GM18907 (cell line): Measurements from ENCODE around the gene EPHA2.

Experiments
- ATAC-seq: cut with Tn5 transposase; IDR thresholded peaks from one replicate; pipeline ENCODE4 v1.9.1; 2021; ENCODE audit warnings: mild to moderate bottlenecking, moderate library complexity; ENCODE audit not compliant: unreplicated experiment

EPHA2 gene

DNA sequence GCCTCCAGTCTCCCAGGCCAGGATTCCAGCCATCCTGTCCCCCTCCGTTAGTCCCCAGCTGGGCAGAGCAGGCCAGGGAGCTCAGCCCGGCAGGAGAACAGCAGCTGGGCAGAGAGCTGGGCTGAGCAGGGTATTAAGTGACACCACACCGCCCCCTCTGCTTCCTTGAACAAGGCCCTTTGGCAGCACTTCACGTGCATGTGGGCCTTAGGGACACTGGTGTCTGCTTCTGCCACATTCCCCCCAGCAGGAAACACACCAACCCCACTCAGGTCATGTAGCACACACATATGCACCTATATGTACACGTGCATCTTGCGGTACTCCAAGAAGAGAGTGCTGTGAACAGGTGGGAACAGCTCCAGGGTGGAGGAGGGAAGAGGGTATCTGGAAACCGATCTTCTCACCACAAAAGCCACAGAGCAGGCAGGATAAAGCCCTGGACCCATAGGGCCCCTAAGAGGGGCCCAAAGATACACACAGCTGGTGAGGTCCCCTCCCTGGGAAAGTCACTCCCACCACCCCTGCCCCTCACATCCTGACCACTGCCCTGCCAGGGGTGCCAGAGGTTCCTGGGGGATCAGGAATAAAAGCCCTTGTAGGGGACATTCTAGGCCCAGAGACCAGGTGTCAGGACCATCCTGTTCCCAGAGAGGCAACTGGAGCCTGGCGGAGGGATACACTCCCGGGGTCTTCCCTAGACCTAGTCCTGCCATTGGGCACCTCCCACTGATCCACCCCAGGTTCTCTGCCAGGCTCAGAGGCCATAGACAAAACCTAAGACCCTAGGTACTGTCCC lies 4.5 kb downstream of the EPHA2 start:
- no peak for ATAC-seq

DNA sequence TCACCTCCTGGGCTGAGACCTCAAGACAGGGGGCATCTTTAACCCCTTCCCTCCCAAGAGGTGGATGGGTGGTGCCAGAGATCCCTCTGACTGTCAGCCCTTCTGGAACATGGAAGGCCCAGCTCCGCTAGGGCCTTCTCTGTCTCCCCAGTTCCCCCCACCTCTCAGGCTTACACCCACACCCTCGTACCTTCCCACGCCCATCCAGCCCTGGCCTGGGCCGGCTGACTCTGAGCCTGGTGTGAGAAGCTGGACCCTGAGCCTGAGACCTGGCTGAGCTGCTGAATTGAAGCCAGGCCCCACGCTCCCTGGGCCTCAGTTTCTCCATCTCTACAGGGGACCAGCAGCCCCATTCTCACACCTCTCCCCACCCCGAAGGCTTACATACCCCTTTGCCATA lies 5.4 kb downstream of the EPHA2 start:
- ATAC-seq: no peak

DNA sequence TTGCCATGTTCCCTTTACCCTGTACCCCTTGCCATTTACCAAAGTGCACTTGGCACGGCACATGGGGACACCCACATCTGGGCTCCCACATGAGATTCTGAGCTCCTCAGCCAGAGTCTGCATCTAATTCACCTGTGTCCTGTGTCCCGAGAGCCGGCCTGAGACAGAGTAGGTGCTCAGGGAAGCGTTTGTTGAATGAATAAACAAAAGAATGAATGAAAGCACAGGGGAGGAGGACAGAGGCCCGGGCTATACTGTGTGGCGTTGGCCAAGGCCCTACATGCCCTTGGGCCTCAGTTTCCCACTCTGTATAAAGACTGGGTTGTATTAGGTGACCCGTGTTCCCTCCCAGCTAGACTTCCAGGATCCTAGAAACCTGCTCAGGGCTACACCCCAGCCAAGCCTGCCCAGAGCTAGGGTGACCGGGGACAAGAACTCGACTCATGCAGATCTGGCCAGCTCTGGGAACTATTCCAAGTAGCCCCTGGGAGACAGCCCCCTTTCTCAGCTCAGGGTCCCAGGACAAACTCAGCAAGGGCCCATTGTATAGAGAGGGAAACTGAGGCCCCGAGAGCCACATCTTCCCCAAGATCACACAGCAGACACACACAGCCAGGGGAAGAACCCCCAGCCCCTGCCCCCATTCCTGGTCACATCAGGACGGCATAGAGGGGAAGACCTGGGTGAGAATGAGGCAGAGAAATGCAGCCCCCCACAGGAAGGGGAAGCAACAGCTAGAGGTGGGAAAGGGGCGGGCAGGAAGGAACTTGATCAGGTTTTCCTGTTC lies 6.0 kb downstream of the EPHA2 start:
- ATAC-seq: no peak

GRCh38 chr1:16149146-16149545 lies 6.7 kb downstream of the EPHA2 start:
- ATAC-seq: no peak

DNA sequence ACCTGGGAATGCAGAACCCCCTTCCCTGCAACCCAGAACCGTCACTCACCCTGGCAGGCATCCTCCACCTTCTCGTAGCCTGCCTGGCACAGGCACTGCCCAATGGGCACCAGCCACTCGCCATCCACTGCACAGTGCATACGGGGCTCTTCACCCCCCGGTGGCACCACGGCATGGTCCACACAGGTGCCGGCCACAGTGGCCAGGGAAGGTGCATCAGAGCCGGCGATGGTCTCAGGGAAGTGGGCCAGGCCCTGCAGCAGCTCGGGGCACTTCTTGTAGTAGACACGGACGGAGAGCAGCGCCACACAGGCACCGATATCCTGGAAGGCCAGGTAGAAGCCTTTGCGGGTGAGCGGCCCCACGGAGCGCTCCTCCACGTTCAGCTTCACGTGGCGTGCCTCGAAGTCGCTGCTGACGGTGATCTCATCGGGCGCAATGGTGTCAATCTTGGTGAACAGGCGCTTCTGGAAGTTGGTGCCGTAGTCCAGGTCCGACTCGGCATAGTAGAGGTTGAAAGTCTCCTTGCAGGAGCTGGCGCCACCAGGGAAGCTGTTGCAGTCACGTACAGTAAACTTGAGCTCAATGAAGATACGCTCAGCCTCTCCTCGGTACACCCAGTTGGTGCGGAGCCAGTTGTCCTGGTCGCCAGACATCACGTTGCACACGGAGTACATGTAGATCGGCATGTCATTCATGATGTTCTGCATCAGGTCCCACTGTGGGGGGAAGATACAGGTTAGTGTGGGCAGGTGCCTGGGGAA lies 7.4 kb downstream of the EPHA2 start:
- ATAC-seq: no peak

GRCh38 chr1:16147156-16147926 lies 8.5 kb downstream of the EPHA2 start:
- no peak for ATAC-seq

DNA sequence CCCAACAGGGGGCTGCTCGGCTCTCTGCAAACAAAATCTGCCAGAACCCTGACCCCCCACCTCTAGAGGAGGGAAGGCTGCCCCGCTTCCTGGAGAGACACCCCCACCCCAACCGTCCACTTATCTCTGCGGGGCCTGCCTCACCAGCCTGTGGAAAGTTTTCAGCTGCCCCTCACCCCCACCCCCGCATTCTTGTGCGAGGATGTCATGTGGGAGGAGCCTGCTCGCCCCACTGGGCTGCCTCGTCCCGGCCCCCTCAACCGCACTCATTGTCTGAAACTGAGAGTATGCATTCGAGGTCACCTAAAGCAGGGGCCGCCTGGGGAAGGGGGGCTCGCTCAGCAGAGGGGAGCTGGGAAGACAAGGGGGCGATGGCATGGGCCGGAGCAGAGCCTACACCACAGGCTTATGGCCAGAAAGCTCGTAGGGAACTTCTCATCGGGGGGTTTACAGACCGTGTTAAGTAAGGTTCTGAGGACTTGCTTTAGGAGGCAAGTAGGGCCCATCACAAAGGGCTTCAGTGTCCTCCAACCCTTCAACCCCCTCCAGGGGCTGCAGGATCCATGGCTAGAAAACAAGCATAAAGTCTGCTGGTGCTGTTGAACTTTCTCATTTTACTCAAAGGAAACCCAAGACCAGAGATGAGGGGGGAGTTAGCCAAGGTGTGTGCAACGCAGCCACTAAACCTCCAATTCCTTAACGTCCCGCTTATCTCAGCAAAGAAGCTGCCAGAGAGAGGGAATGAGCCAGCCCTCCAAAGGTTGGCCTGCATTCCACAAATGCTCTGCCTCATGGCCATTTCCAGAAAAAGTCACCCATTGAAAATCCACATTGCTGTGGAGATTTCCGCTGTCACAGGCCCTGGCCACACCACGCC lies 9.4 kb downstream of the EPHA2 start:
- no peak for ATAC-seq

GRCh38 chr1:16145662-16146278 lies 10.1 kb downstream of the EPHA2 start:
- no peak for ATAC-seq

GRCh38 chr1:16145030-16145661 lies 10.7 kb downstream of the EPHA2 start:
- no peak for ATAC-seq

GRCh38 chr1:16144325-16145029 lies 11.4 kb downstream of the EPHA2 start:
- no peak for ATAC-seq

DNA sequence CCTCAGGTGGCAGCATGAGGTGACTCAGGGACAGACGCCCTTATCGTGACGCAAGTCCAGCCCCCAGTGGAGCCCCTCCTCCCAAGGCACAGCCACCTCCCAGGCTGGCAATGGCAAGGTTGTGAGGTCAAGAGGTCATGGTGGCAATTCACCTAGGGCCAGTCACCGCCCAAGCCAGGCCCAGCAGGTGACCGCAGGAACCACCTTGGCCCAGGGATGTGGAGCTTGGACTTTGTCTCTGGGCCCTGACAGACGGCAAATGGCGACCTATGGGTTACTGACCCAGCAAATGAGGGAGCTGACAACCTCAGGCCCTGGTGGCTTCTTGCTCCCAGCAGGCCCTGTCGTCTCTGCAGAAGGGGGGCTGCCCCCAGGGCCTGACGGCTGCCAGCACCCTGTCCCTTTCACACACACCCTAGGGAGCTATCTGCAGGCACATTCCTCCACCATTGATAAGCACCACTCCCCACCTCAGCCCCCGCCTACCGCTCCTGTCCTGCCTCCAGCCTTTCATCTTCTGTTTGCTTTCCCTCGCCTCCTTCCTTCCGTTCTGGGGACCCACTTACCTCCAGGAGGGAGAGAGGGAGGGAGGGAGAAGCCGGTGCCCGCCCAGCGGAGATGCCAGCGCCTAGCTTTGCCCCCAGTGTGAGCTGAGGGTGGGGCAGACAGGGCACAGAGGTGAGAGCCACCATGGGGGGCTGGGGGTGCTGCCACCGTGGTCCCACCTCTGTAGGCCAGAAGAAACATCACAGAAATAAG lies 12.1 kb downstream of the EPHA2 start:
- ATAC-seq: no peak

- ATAC-seq: no peak
Measured at GRCh38 chr1:16143005-16143565, 12.8 kb downstream of the EPHA2 start.

- no peak for ATAC-seq
Measured at GRCh38 chr1:16142383-16142995, 13.4 kb downstream of the EPHA2 start.

- ATAC-seq: no peak
Measured at GRCh38 chr1:16141573-16142336, 14.1 kb downstream of the EPHA2 start.

DNA sequence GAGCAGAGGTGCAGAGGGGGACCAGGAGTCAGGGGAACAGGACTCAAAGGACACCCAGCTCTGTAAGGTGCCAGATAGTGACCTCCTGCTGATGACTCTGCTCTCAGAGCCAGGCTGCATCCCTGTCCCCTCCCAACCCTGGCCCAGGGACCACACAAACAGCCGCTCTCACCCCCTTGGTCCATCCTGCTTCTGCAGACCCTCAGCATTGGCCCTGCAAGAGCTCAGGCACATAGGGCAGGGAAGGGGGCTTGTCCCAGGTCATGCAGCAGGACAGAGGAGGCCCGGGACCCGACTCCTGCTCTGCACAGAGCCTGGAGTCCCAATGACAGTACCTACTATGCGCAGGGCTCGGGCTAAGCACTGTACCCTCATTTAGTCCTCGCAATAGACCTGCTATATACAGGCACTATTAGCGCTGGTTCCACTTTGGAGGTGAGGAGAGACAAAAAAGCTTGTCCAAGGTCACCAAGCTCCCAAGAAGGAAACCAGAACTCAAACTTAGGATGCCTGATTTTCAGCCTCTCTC lies 15.7 kb downstream of the EPHA2 start:
- ATAC-seq: no peak

DNA sequence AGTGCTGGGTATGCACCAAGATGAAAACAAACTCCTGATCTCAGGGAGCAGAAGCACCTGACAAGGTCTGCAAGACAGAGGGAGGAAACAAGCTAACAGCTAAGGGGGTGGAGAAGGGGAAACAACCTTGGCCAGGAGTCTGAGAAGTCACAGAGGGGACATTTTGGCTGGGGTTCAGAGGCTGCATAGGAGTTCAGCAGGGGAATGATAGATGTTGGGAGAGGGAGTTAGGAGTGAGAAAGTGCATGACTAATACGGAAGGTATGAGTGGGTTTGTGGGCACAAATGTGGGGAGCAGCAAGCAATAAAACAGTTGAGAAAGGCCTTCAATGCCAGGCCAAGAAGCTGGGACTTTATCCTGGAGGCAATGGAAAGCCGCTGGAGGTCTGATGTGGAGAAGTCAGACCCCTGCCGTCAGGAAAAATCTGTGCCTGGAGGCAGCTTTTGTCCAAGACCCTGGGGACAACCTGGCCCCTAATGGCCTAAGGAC lies 16.4 kb downstream of the EPHA2 start:
- no peak for ATAC-seq
